ENCODE results near the gene ST3GAL6.

DNA sequence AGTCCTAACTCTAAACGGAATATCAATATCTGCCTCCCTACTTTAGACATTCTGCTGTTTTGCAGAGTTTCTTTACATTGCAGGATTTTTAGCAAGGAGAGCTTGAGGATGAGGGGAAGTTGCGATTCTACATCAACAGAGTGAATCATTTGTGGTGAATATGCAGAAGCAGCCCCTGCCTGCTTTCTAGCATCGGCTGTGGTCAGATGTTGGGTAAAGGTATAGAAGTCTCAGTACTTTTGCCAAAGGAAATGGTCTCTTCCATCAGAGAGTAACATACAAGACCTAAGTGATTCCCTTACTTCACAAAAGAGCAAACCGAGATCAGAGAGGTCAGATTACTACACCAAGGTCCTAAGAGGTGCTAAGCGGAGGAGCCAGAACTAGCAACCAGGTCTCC lies 15.2 kb downstream of the ST3GAL6 start:
- TF ChIP-seq, protein P1, sequence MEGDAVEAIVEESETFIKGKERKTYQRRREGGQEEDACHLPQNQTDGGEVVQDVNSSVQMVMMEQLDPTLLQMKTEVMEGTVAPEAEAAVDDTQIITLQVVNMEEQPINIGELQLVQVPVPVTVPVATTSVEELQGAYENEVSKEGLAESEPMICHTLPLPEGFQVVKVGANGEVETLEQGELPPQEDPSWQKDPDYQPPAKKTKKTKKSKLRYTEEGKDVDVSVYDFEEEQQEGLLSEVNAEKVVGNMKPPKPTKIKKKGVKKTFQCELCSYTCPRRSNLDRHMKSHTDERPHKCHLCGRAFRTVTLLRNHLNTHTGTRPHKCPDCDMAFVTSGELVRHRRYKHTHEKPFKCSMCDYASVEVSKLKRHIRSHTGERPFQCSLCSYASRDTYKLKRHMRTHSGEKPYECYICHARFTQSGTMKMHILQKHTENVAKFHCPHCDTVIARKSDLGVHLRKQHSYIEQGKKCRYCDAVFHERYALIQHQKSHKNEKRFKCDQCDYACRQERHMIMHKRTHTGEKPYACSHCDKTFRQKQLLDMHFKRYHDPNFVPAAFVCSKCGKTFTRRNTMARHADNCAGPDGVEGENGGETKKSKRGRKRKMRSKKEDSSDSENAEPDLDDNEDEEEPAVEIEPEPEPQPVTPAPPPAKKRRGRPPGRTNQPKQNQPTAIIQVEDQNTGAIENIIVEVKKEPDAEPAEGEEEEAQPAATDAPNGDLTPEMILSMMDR (IDR thresholded peaks at IDR 0.05 in 4 of 5, conservative IDR thresholded peaks at IDR 0.05 in 1 of 5), result no peak
- no peak for TF ChIP-seq POLR2A (IDR thresholded peaks at IDR 0.05)

Data from gastrocnemius medialis (tissue), 4 donors.